DOHH2 (cell line): ENCODE measurements around the gene TWF2.

ENCODE experiments used
- H3F3A ChIP-seq: fragments of 200-600 bp; sonication (generic), shearing (Covaris generic); 2 replicates; pipeline ENCODE4 v1.6.0; 2016; ENCODE audit warnings: antibody characterized with exemption, mild to moderate bottlenecking; ENCODE audit not compliant: control insufficient read depth, insufficient read depth
- H3K27ac ChIP-seq: fragments of 200-600 bp; sonication (generic); 2 replicates; pipeline ENCODE4 v1.5.1; 2014; ENCODE audit warnings: low read depth, mild to moderate bottlenecking, low read length, moderate library complexity
- H3K27me3 ChIP-seq: fragments of 200-600 bp; sonication (generic); 2 replicates; pipeline ENCODE4 v1.6.1; 2014; ENCODE audit warnings: mild to moderate bottlenecking, low read length, mixed read lengths; ENCODE audit not compliant: control insufficient read depth
- H3K36me3 ChIP-seq: fragments of 200-600 bp; sonication (generic); 2 replicates; pipeline ENCODE4 v1.6.1; 2014; ENCODE audit warnings: mild to moderate bottlenecking, low read length, moderate library complexity, mixed read lengths; ENCODE audit not compliant: control insufficient read depth
- H3K4me1 ChIP-seq: fragments of 200-600 bp; sonication (generic); 2 replicates; pipeline ENCODE4 v1.6.1; 2014; ENCODE audit warnings: mild to moderate bottlenecking, low read length, mixed read lengths; ENCODE audit not compliant: control insufficient read depth
- H3K4me2 ChIP-seq: fragments of 200-600 bp; sonication (generic); 2 replicates; pipeline ENCODE4 v1.6.0; 2014; ENCODE audit warnings: mild to moderate bottlenecking, low read length, moderate library complexity
- H3K4me3 ChIP-seq: fragments of 200-600 bp; sonication (generic); 2 replicates; pipeline ENCODE4 v1.5.1; 2014; ENCODE audit warnings: mild to moderate bottlenecking, low read length, mixed read lengths
- H3K79me2 ChIP-seq: fragments of 200-600 bp; sonication (generic); 2 replicates; pipeline ENCODE4 v1.6.1; 2014; ENCODE audit warnings: mild to moderate bottlenecking, low read length, mixed read lengths; ENCODE audit not compliant: control insufficient read depth
- H3K9me2 ChIP-seq: fragments of 200-600 bp; sonication (generic); replicated peaks from 2 replicates; pipeline ENCODE4 v1.6.1; 2014; ENCODE audit warnings: mild to moderate bottlenecking, low read length, mixed read lengths; ENCODE audit not compliant: control insufficient read depth
- H3K9me3 ChIP-seq: fragments of 200-600 bp; sonication (generic); 2 replicates; pipeline ENCODE4 v1.6.1; 2014; ENCODE audit warnings: antibody characterized with exemption, low read length, mixed read lengths; ENCODE audit not compliant: control insufficient read depth, insufficient read depth
- H4K20me1 ChIP-seq: fragments of 200-600 bp; sonication (generic); 2 replicates; pipeline ENCODE4 v1.6.0; 2014; ENCODE audit warnings: low read depth, mild to moderate bottlenecking, antibody characterized with exemption, low read length, moderate library complexity; ENCODE audit not compliant: control insufficient read depth, insufficient read depth
- CTCF ChIP-seq: fragments of 200-600 bp; sonication (generic); IDR thresholded peaks from one replicate; pipeline ENCODE4 v1.5.1; 2014; ENCODE audit warnings: antibody characterized with exemption, mild to moderate bottlenecking, low read depth, low read length; ENCODE audit not compliant: poor library complexity, severe bottlenecking
- EZH2phosphoT487 ChIP-seq: fragments of 200-600 bp; sonication (generic); IDR thresholded peaks from 2 replicates; pipeline ENCODE4 v1.6.1; 2017; ENCODE audit warnings: borderline replicate concordance, mild to moderate bottlenecking, antibody characterized with exemption, low read length, moderate library complexity, mixed read lengths

Gene TWF2

GRCh38 chr3:52227766-52228165 lies 11.2 kb downstream of the TWF2 start:
- Histone ChIP-seq H3K4me3 (no peak overlapping the region), H3K27ac (no peak overlapping the region), H3K9me3 (no peaks in the 10 kb centered on the region), H3F3A (peaks cover 16% of the 10 kb centered on the region), H3K9me2 (no peaks in the 10 kb centered on the region), H3K4me2 (no peak overlapping the region), H3K27me3 (no peaks in the 10 kb centered on the region), H3K36me3 (peaks cover 63% of the 10 kb centered on the region), H3K79me2 (peaks cover 27% of the 10 kb centered on the region), H3K4me1 (peaks cover 43% of the 10 kb centered on the region), H4K20me1 (peaks cover 8% of the 10 kb centered on the region; the same call in 1 of the 2 replicates)
- TF ChIP-seq CTCF (no peak), EZH2phosphoT487 (no peak)

- H3K36me3 ChIP-seq, result peaks cover 70% of the 10 kb centered on the region
- H3K9me2 ChIP-seq, result no peaks in the 10 kb centered on the region
- TF ChIP-seq EZH2phosphoT487, result no peak
- peak; percentile 22 for TF ChIP-seq CTCF
- H3K4me1 ChIP-seq, result peaks cover 43% of the 10 kb centered on the region
- H3K4me3 ChIP-seq, result peak overlapping the region; percentile 99; the same call in 1 of the 2 replicates
- peak overlapping the region; percentile 95 for H3K27ac ChIP-seq
- peaks cover 16% of the 10 kb centered on the region for H3F3A ChIP-seq
- H4K20me1 ChIP-seq, result peaks cover 8% of the 10 kb centered on the region; the same call in 1 of the 2 replicates
- H3K27me3 ChIP-seq, result no peaks in the 10 kb centered on the region
- H3K4me2 ChIP-seq, result peak overlapping the region; percentile 99
- peaks cover 33% of the 10 kb centered on the region for H3K79me2 ChIP-seq
- H3K9me3 ChIP-seq, result no peaks in the 10 kb centered on the region
Measured at GRCh38 chr3:52227117-52227516, 11.8 kb downstream of the TWF2 start.

GRCh38 chr3:52226229-52226817 lies 12.6 kb downstream of the TWF2 start:
- Histone ChIP-seq H3K4me3 (peak overlapping the region; percentile 99), H3K9me2 (no peaks in the 10 kb centered on the region), H4K20me1 (peaks cover 8% of the 10 kb centered on the region; the same call in 1 of the 2 replicates), H3K4me1 (peaks cover 36% of the 10 kb centered on the region), H3K9me3 (no peaks in the 10 kb centered on the region), H3K4me2 (peak overlapping the region; percentile 99), H3K36me3 (peaks cover 73% of the 10 kb centered on the region), H3K79me2 (peaks cover 41% of the 10 kb centered on the region), H3F3A (peaks cover 16% of the 10 kb centered on the region), H3K27ac (peak overlapping the region; percentile 95), H3K27me3 (no peaks in the 10 kb centered on the region)
- TF ChIP-seq EZH2phosphoT487 (no peak), CTCF (peak; percentile 41)
